Prostate gland (tissue), 2 donors: ENCODE results near the gene CRYBB2.

Experiments
- POLR2A ChIP-seq: fragments of 450-650 bp; IDR thresholded peaks from one replicate; pipeline ENCODE4 v1.6.1; 2016; ENCODE audit warnings: antibody characterized with exemption, mild to moderate bottlenecking
- POLR2AphosphoS5 ChIP-seq: sonication (generic); formaldehyde crosslinking; IDR thresholded peaks from one replicate; pipeline ENCODE4 v1.6.1; 2017; ENCODE audit warnings: antibody characterized with exemption
- TF ChIP-seq, protein P1 (sequence below), 4 experiments: fragments of 200-600 bp in 2 of 4; fragments of 450-650 bp in 2 of 4; sonication (generic) in 2 of 4; IDR thresholded peaks; 1 replicate in 3 of 4; 2 replicates in 1 of 4; pipeline ENCODE4 v1.5.1; 2016 to 2019; ENCODE audit warnings: antibody characterized with exemption in 4 of 4, mild to moderate bottlenecking in 2 of 4, moderate library complexity in 2 of 4

DNA sequence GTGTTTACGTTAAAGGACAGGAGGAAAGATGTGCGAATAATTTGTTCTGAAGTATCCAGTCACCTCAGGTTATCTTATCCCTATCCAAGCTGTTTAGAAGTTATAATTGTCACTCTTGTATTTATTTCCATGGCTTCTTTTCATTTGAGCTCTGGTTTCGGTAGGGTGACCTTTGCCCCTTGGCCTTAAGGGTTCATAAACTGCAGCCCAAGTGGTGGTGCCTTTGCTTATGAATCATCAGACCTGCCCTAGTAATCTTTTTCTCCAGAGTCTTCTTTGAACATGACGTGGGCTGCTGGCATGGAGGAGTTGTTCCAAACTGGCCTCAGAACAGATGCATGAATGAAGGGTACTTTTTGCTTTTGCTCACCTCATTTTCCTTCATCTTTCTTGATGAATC, 26.3 kb upstream of the CRYBB2 start:
- TF ChIP-seq POLR2A = no peak
- TF ChIP-seq, protein P1, sequence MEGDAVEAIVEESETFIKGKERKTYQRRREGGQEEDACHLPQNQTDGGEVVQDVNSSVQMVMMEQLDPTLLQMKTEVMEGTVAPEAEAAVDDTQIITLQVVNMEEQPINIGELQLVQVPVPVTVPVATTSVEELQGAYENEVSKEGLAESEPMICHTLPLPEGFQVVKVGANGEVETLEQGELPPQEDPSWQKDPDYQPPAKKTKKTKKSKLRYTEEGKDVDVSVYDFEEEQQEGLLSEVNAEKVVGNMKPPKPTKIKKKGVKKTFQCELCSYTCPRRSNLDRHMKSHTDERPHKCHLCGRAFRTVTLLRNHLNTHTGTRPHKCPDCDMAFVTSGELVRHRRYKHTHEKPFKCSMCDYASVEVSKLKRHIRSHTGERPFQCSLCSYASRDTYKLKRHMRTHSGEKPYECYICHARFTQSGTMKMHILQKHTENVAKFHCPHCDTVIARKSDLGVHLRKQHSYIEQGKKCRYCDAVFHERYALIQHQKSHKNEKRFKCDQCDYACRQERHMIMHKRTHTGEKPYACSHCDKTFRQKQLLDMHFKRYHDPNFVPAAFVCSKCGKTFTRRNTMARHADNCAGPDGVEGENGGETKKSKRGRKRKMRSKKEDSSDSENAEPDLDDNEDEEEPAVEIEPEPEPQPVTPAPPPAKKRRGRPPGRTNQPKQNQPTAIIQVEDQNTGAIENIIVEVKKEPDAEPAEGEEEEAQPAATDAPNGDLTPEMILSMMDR (IDR thresholded peaks at IDR 0.05) = no peak
- TF ChIP-seq POLR2AphosphoS5 = no peak
